HUES48 (cell line): Measurements from ENCODE around the gene SLC24A4.
"Not testable (repeated sequence)": the region's sequence is repeated elsewhere in the genome, so short reads cannot be mapped to it uniquely, and the experiment has no call there.

Experiments
- H3K27ac ChIP-seq: one replicate; pipeline ENCODE4 v1.7.0; 2013; ENCODE audit warnings: low read depth, low read length, inconsistent platforms
- H3K27me3 ChIP-seq: 2 replicates; pipeline ENCODE4 v1.6.1; 2013; ENCODE audit warnings: mild to moderate bottlenecking, low read length; ENCODE audit not compliant: control insufficient read depth, insufficient read depth
- H3K36me3 ChIP-seq: 2 replicates; pipeline ENCODE4 v1.6.1; 2013; ENCODE audit warnings: low read length; ENCODE audit not compliant: control insufficient read depth, insufficient read depth
- H3K4me1 ChIP-seq: 2 replicates; pipeline ENCODE4 v1.6.1; 2013; ENCODE audit warnings: mild to moderate bottlenecking, low read length; ENCODE audit not compliant: control insufficient read depth, insufficient read depth
- H3K4me3 ChIP-seq: 2 replicates; pipeline ENCODE4 v1.5.1; 2013; ENCODE audit warnings: mild to moderate bottlenecking, low read depth, low read length
- H3K9ac ChIP-seq: 2 replicates; pipeline ENCODE4 v1.6.1; 2013; ENCODE audit warnings: mild to moderate bottlenecking, low read depth, low read length, moderate library complexity
- H3K9me3 ChIP-seq: 2 replicates; pipeline ENCODE4 v1.6.1; 2013; ENCODE audit warnings: low read length; ENCODE audit not compliant: control insufficient read depth, insufficient read depth

Gene SLC24A4

DNA sequence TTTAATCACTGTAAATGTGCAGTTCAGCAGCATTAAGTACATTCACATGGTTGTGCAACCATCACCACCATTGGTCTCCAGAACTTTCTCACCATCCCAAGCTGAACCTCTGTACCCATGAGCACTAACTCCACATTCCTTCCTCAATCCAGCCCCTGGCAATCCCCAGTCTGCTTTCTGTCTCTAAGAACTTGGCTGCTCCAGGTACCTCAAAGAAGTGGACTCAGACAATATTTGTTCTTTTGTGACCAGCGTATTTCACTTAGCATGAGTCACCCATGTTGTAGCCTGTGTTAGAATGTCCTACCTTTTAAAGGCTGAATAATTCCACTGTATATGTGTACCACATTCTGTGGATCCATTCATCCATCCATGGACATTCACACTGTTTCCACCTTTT, 64.6 kb downstream of the SLC24A4 start:
- H3K9ac ChIP-seq: no peak overlapping the region
- peaks cover 6% of the 10 kb centered on the region for H3K4me1 ChIP-seq
- H3K27ac ChIP-seq: no peak overlapping the region
- H3K9me3 ChIP-seq: no peaks in the 10 kb centered on the region
- no peaks in the 10 kb centered on the region for H3K36me3 ChIP-seq
- no peaks in the 10 kb centered on the region for H3K27me3 ChIP-seq
- H3K4me3 ChIP-seq: no peak overlapping the region

DNA sequence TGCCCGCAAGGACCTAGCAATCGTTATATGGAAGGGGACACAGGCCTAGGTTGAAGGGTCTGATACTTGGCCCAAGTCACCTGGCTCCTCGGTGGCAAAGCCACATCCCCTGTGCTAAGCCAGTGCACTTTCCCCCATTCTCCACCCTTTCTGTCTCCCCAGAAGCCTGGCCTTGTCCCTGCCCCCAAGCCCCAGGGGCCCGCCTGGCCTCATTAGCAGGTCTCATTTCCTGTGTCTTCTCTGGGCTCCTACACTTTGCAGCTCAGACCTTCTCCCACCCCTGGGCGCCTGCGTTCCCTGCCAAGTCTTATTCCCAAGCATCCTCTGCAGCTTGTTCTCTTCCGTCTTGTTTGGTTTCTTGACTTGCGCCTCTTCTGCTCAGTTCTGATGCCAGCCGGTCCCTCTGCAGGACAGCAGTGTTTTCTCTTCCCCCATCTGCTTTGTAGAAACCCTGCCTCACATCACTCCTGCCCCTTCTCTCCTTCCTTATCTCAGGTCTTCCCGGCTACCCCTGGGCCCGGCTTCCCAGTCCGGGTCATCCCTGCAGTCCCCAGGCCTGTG, 66.7 kb downstream of the SLC24A4 start:
- no peaks in the 10 kb centered on the region for H3K36me3 ChIP-seq
- no peaks in the 10 kb centered on the region for H3K27me3 ChIP-seq
- H3K9ac ChIP-seq: no peak overlapping the region
- H3K27ac ChIP-seq: no peak overlapping the region
- peaks cover 5% of the 10 kb centered on the region for H3K4me1 ChIP-seq
- no peaks in the 10 kb centered on the region for H3K9me3 ChIP-seq
- H3K4me3 ChIP-seq: no peak overlapping the region

DNA sequence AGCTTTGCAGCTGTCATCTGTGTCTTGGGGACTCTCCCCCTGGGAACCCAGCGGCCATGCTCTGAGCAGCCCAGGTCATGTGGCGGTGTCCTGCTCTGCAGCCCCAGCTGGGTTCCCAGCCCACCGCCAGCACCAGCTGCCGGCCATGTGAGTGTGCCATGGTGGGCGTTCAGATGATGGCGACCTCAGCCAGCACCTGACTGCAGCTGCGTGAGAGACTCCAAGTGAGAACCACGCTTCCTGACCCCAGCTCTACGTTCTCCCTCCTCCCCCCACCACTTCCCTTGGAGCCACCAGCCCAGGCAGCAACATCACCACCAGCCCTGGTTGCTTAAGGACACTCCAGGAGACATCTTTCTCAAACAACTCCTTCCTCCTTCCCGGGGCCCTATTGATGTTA, 68.8 kb downstream of the SLC24A4 start:
- Histone ChIP-seq H3K27ac (no peak overlapping the region), H3K9ac (no peak overlapping the region), H3K27me3 (no peaks in the 10 kb centered on the region), H3K36me3 (no peaks in the 10 kb centered on the region), H3K4me1 (peaks cover 4% of the 10 kb centered on the region; the same call in 1 of the 2 replicates), H3K4me3 (no peak overlapping the region), H3K9me3 (no peaks in the 10 kb centered on the region)

DNA sequence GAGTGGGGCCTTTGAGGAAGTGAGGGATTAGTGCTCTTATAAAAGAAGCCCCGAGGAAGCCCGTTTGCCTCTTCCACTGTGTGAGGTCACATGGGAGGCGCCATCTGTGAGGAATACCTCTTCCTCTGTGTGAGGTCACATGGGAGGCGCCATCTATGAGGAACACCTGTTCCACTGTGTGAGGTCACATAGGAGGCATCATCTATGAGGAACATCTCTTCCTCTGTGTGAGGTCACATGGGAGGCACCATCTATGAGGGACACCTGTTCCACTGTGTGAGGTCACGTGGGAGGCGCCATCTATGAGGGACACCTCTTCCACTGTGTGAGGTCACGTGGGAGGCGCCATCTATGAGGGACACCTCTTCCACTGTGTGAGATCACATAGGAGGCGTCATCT, 69.7 kb downstream of the SLC24A4 start:
- H3K27ac ChIP-seq: no peak overlapping the region
- no peaks in the 10 kb centered on the region for H3K9me3 ChIP-seq

DNA sequence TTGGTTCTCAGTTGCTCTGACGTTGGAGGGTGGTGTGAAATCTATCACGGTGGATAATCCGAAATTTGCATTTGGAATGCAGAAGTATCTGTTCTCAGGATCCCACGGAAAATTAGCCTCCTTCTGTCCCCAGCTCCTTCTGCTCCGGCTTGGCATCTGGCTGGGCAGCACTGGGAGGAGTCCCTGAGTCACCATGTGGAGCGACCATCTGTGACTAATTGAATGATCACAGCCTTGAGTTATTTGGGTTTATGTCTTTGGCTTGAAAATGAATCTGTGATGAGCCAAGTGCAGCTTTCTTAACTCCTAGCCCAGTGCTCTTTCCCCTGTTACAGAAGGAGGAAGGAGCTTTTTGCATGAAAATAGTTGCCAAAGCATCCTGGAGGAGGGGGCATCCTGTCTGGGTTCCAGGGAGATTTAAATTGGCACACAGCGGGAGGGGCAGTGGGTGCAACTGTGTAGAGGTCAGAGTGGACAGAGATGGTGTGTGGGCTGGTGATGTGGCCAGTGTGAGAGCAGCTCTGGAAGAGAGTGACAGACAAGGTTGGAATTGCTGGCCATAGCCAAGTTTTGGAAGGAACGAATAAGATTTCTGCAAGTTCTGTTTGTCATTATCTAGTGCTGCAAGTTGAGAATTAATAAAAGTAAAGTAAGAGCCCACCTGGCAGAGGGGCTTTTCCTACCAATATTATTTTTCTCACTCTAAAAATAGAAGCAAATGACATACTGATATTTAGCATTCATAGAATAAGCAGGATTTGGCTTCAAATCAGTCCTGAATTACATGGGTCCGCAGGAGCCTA, 74.4 kb downstream of the SLC24A4 start:
- Histone ChIP-seq H3K27ac (no peak overlapping the region), H3K9ac (no peak overlapping the region), H3K4me3 (no peak overlapping the region)

More for the DNA sequence above, 69.7 kb downstream of the SLC24A4 start:
- Histone ChIP-seq H3K4me1 (peaks cover 14% of the 10 kb centered on the region), H3K36me3 (no peaks in the 10 kb centered on the region), H3K9ac (no peak overlapping the region), H3K27me3 (no peaks in the 10 kb centered on the region), H3K4me3 (no peak overlapping the region)

DNA sequence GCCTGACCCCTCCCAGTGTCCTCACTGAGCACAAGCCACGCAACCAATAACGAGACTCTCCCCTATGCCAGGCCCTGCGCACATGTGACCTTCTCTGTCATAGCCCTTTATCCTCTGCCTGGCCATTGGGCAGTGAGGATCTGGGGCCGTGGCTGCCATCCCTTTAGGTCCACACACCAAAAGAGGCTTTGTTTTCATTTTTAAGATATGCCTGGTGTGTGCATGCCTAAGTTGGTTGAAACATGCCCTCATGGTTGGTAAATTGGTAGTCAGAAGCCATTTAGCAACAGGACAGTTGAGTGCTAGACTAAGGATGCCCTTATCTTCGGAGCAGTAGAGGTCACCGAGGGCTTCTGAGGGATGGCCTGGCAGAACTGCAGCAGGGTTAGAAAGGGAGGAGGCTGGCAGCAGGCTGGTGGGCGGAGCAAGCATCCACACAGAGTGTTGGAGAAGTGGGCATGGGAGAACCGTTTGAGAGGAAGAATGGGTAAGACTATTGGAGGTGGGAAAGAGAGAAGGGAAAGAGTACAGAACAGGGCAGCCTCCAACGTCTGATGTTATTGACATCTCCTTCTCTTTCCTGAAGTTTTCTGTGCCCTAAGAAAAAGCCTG, 75.1 kb downstream of the SLC24A4 start:
- Histone ChIP-seq H3K4me3 (no peak overlapping the region), H3K9me3 (no peaks in the 10 kb centered on the region), H3K36me3 (no peaks in the 10 kb centered on the region), H3K9ac (no peak overlapping the region), H3K4me1 (peaks cover 42% of the 10 kb centered on the region), H3K27me3 (no peaks in the 10 kb centered on the region), H3K27ac (no peak overlapping the region)

More for the DNA sequence above, 74.4 kb downstream of the SLC24A4 start:
- Histone ChIP-seq H3K9me3 (no peaks in the 10 kb centered on the region), H3K4me1 (peaks cover 42% of the 10 kb centered on the region), H3K36me3 (no peaks in the 10 kb centered on the region), H3K27me3 (no peaks in the 10 kb centered on the region)

DNA sequence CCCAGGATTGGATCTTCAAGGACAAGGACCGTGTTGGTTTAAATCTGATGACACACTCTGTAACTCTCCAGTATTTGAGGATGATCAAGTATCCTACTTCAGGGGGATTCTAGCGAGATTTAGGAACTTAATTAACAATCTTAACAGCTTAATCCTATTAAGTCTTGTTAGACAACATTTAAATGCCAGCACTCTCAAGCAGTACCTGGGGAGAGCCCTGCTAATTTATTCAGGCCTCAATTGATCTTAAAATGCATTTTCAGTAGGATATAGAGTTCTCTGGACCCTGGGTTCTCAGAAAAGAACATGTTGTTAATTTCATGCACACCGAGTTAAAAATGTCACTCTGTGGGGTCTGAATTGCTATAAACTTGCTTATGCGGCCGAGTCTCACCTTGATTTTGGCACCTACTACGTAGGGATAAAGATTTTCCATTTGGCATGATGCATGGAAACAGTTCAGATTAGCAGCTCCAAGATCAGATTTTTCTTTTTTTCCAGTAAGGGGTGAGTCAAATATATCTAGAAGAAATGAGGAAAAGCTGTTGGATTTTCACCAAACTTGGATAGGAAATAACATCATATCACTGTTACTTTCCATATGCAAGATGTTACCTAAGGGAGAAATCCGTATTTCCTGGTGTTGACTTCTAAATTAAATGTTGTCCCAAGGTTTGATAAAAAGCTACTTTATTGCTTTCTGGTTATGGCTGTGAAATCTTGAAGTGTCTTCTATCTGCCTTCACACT, 76.1 kb downstream of the SLC24A4 start:
- no peak overlapping the region for H3K27ac ChIP-seq
- no peak overlapping the region for H3K4me3 ChIP-seq
- no peaks in the 10 kb centered on the region for H3K27me3 ChIP-seq
- no peaks in the 10 kb centered on the region for H3K36me3 ChIP-seq
- no peaks in the 10 kb centered on the region for H3K9me3 ChIP-seq
- no peak overlapping the region for H3K9ac ChIP-seq
- peaks cover 42% of the 10 kb centered on the region for H3K4me1 ChIP-seq

DNA sequence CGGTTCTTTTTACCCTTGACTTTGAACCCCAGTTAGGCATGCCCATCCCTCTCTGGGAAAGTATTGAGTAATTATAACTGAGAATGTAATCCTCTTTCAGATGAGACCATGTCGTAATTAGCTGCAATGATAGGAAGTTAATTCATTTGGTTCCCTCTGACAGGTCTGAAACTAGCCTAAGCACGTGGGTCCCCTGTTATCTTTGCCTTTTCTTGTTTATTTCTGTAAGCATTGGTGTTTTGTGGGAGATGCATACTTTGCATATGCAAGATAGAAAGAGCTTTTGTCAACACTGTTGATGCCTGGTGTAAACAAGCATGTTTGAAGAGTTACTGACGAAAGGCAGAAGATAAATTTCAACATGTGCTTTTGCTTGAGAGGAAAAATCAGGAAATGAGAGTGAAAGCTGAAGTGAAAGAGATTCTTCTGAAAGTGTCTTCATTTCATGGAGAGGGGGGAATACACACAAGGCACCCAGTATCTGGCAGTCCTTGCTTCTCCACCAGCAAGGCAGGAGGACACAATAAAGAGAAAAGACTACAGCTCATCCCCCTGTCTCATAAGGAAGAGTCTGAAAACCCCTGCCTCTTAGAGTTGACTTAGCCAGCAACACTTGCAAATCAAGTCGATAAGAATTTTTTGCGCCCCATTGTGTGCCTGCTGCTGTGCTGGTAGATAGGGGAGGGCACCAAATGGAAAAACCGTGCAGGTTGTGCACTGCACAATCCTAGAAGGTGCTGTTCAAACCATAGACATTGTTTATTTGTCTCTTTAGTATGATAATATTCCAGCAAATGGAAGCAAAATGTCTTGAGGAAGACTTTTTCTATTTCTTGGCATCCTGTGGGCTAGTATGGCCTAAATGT, 77.8 kb downstream of the SLC24A4 start:
- H3K27me3 ChIP-seq: no peaks in the 10 kb centered on the region
- no peaks in the 10 kb centered on the region for H3K36me3 ChIP-seq
- H3K4me1 ChIP-seq: peaks cover 42% of the 10 kb centered on the region
- H3K27ac ChIP-seq: no peak overlapping the region
- H3K4me3 ChIP-seq: no peak overlapping the region
- H3K9ac ChIP-seq: no peak overlapping the region
- H3K9me3 ChIP-seq: peaks cover under 1% of the 10 kb centered on the region; the same call in 1 of the 2 replicates

DNA sequence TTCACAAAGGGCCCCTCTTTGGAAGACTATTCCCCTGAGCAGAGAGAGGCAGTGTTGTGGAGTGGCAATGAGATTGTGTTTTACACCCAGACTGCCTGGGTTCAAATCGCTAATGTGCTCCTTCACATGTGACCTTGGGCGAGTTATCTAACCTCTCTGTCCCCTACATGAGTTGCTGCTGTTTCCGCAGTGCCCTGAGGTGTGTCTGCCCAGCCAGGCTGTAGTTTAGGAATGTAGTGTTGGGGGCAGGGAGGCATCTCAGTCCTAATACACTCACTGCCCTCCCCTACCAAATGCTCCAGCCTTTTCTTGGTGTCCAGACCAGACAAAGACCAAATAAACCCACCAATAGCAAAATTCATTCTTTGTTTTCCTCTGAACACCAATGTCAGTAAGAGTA, 78.6 kb downstream of the SLC24A4 start:
- H3K27ac ChIP-seq: no peak overlapping the region
- peaks cover 7% of the 10 kb centered on the region; the same call in 1 of the 2 replicates for H3K9me3 ChIP-seq
- no peaks in the 10 kb centered on the region for H3K27me3 ChIP-seq
- no peaks in the 10 kb centered on the region for H3K36me3 ChIP-seq
- no peak overlapping the region for H3K9ac ChIP-seq
- H3K4me1 ChIP-seq: peaks cover 40% of the 10 kb centered on the region
- H3K4me3 ChIP-seq: no peak overlapping the region

DNA sequence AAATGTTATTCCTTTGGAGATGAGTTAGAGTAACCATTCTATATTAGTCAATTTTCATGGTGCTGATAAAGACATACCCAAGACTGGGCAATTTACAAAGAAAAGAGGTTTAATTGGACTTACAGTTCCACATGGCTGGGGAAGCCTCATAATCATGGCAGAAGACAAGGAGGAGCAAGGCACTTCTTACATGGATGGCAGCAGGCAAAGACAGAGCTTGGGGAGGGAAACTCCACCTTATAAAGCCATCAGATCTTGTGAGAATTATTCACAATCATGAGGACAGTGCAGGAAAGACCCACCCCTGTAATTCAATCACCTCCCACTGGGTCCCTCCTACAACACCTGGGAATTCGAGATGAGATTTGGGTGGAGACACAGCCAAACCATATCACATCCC, 79.5 kb downstream of the SLC24A4 start:
- not testable (repeated sequence) for H3K9me3 ChIP-seq, H3K27me3 ChIP-seq, H3K9ac ChIP-seq, H3K27ac ChIP-seq, H3K4me3 ChIP-seq, H3K36me3 ChIP-seq
- H3K4me1 ChIP-seq: peaks cover 30% of the 10 kb centered on the region
